Coronary artery (tissue), 2 donors: ENCODE results near the gene SLC24A1.

Source experiments
- DNase-seq: peaks from one replicate; pipeline ENCODE4 v3.0.0-alpha.2; 2017; ENCODE audit warnings: low spot score
- H3K27ac ChIP-seq, 2 donors: fragments of 200-600 bp; sonication (generic); one replicate each; pipeline ENCODE4 v1.5.1; 2016 to 2019
- H3K4me3 ChIP-seq: fragments of 200-600 bp; sonication (generic); 2 replicates; pipeline ENCODE4 v1.5.1; 2016; ENCODE audit warnings: mild to moderate bottlenecking, moderate library complexity
- TF ChIP-seq, protein P1 (sequence below): fragments of 200-600 bp; sonication (generic); IDR thresholded peaks from one replicate; pipeline ENCODE4 v1.5.1; 2019; ENCODE audit warnings: antibody characterized with exemption

Gene SLC24A1

DNA sequence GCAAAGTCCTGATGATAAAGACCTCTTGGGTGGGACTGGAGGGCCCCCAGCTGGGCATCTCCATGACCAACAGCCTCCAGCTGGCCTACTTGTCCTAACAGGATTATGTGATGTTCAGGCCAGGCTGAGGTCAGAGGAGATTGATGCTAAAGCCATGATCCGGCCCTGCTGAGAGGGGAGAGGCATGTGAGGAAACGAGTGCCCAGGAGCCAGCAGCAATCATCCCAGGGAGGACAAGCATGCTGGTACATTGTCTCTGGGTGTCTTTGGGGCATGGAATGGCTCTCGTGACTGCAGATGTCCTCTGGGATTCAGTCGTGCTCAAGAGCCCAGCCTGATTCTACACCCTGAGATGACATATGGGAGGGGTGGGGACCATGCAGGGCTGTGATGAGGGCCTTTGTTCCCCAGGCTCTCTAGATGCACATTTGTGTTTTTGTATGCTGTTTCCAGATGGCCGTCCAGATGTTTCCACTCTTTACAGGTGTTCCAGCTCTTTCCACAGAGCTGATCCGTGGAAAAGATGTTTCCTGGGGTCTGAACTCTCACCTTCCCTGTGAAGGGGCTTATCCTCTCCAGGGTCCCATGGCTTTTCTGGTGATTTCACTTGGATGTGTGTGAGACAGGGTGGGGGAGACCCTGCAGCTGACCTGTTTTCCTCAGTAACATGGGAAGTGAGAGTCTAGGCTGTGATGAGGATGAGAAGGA lies 20.2 kb downstream of the SLC24A1 start:
- Histone ChIP-seq H3K4me3 (no peak overlapping the region), H3K27ac (no peak overlapping the region)
- no peak for DNase-seq
- TF ChIP-seq, protein P1, sequence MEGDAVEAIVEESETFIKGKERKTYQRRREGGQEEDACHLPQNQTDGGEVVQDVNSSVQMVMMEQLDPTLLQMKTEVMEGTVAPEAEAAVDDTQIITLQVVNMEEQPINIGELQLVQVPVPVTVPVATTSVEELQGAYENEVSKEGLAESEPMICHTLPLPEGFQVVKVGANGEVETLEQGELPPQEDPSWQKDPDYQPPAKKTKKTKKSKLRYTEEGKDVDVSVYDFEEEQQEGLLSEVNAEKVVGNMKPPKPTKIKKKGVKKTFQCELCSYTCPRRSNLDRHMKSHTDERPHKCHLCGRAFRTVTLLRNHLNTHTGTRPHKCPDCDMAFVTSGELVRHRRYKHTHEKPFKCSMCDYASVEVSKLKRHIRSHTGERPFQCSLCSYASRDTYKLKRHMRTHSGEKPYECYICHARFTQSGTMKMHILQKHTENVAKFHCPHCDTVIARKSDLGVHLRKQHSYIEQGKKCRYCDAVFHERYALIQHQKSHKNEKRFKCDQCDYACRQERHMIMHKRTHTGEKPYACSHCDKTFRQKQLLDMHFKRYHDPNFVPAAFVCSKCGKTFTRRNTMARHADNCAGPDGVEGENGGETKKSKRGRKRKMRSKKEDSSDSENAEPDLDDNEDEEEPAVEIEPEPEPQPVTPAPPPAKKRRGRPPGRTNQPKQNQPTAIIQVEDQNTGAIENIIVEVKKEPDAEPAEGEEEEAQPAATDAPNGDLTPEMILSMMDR: no peak

DNA sequence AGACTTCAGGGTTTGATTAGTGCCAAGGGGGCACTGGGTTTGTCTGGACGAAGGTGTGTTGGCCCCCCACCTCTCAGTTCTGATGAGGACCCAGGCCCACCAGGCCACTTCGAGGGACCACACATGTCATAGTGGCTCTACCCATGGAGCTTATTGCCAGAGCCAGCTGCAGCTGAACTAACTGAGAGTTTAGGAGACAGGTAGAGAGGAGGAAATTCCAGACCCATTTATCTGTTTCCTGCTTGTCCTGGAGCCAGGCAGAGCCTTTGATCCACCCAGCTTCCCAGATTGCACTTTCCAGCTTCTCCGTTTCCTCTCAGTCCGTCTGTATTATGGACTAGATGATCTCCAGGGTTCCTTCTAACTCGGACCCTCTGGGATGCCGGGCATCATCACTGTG lies 20.9 kb downstream of the SLC24A1 start:
- TF ChIP-seq, protein P1: no peak
- no peak for DNase-seq
- Histone ChIP-seq H3K4me3 (no peak overlapping the region), H3K27ac (no peak overlapping the region)

DNA sequence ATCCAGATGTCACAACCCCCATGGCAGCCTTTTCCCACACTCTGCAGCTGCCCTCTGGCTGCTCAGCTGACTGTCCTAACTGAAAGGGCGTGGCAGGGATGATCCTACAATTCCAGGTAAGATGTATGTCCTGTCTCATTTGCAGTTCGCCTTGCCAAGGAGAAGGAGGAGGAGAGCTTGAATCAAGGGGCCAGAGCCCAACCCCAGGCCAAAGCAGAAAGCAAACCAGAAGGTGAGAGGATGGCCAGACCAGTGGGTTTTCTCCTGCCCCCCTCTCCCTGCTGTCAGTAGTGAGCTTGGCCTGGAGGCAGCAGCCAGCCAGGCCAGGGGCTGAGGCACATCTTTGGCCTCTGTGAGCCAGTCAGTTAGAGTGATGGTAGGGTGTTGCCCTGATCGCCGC lies 22.5 kb downstream of the SLC24A1 start:
- DNase-seq: no peak
- no peak overlapping the region for H3K4me3 ChIP-seq
- no peak overlapping the region for H3K27ac ChIP-seq
- TF ChIP-seq, protein P1: no peak

DNA sequence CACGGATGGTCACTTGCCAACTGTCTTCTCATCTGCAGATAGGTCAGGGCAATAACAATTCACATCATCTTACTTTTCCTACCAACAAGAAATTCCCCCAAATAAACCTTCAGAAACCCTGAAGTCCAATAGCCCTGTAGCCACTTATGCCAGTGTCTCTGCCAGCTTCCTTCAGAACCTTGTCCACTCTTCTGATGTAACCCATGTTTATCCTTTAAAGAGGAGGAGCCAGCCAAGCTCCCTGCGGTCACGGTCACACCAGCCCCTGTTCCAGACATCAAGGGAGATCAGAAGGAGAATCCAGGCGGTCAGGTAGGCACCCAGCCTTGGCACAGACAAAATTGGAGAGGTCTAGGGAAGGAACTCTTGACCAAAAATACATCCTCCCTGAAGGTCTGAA lies 23.7 kb downstream of the SLC24A1 start:
- TF ChIP-seq, protein P1: no peak
- no peak for DNase-seq
- Histone ChIP-seq H3K4me3 (no peak overlapping the region), H3K27ac (no peak overlapping the region)

DNA sequence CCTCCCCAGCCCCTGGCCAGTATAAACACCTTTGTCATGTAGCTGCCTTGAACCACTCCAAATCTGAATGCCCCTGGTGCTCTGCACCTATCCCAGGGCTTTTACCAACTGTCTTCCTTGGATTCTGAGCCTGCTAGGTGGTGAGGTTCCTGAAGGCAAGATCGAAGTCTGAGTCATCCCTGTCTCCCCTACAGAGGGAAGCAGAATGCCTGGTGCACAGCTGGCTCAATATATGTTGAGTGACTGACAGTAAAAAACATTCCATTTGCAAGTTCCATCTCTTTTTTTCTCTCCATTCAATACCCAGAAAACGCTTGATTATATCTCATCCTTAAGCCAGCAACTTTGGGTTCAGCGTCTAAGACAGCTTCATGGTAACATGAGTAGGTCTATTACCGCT lies 24.7 kb downstream of the SLC24A1 start:
- no peak for DNase-seq
- no peak overlapping the region for H3K27ac ChIP-seq
- TF ChIP-seq, protein P1: no peak
- no peak overlapping the region for H3K4me3 ChIP-seq

DNA sequence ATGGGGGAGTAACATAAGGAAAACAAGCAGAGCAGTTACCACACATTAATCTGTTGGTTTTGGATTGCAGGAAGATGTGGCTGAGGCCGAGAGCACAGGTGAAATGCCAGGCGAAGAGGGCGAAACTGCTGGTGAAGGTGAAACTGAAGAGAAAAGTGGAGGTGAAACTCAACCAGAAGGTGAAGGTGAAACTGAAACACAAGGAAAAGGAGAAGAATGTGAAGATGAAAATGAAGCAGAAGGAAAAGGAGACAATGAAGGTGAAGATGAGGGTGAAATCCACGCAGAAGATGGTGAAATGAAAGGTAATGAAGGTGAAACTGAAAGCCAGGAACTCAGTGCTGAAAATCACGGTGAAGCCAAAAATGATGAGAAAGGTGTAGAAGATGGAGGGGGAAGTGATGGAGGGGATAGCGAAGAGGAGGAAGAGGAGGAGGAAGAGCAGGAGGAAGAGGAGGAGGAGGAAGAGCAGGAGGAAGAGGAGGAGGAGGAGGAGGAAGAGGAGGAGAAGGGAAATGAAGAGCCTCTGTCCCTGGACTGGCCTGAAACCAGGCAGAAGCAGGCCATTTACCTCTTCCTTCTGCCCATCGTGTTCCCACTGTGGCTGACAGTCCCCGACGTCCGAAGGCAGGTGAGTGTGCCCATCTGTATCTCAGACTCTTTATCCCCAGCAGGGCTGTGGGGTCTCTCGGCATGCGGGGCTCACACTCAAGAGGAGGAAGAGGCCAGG lies 28.7 kb downstream of the SLC24A1 start:
- Histone ChIP-seq H3K27ac (no peak overlapping the region), H3K4me3 (no peak overlapping the region)
- TF ChIP-seq, protein P1: no peak
- no peak for DNase-seq

DNA sequence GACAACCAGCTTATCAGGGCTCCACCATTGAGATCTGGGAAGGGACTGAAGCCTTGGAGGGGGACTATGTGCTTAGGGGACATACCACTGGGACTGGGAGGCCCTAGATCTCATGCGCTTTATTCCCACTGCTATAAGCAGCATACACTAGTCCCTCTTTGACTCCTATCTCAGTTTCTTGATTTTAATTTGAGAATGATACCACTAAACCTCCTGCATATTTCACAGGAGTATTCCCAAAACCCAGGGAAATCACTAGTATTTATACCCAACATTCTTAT lies 29.2 kb downstream of the SLC24A1 start:
- H3K27ac ChIP-seq: no peak overlapping the region
- no peak for DNase-seq
- TF ChIP-seq, protein P1: no peak
- H3K4me3 ChIP-seq: no peak overlapping the region
